ENCODE results near the gene RAB3GAP1. TPM values are rescaled to one million over a fixed set of nuclear protein-coding genes. Genes with fewer than 3 reads are reported as not detected.

The RAB3GAP1 gene
- total and polyA plus RNA-seq, 2 of the 4 experiments (the other 2 are of a cell fraction) = 21.2 to 65.8 TPM

GRCh38 chr2:135167273-135167672 lies 115.2 kb downstream of the RAB3GAP1 start:
- Histone ChIP-seq H3K36me3 (ENCODE audit: control insufficient read depth, insufficient read depth, low read length) (peaks cover 42% of the 10 kb centered on the region), H3K4ac (ENCODE audit: low read depth, low read length) (no peak overlapping the region), H2AK9ac (replicated peaks; ENCODE audit: low read depth, low read length, poor library complexity) (no peak overlapping the region), H3K4me1 (ENCODE audit: control insufficient read depth, insufficient read depth, low read length) (no peaks in the 10 kb centered on the region), H3K56ac (ENCODE audit: extremely low read depth, insufficient read depth, low read length) (no peak overlapping the region), H3K79me1 (ENCODE audit: low read depth in 1 of 2, low read length in 2 of 2) (peaks cover 4 to 9% of the 10 kb centered on the region in 2 experiments; a peak in 1 of 4 replicates), H2AFZ (replicated peaks; ENCODE audit: low read length, poor library complexity) (no peak overlapping the region), H2BK20ac (ENCODE audit: low read depth, low read length) (no peak overlapping the region), H2BK15ac (ENCODE audit: low read depth, low read length) (no peak overlapping the region), H3K27ac (ENCODE audit: insufficient read depth, low read length) (no peak overlapping the region), H2BK120ac (ENCODE audit: low read depth, low read length) (no peak overlapping the region), H3K18ac (ENCODE audit: low read depth, low read length) (no peak overlapping the region), H3K14ac (replicated peaks; ENCODE audit: low read depth, low read length) (no peak overlapping the region), H3K27me3 (ENCODE audit: control insufficient read depth, insufficient read depth, low read length) (no peaks in the 10 kb centered on the region), H3K9me1 (ENCODE audit: insufficient read depth, low read length) (peaks cover 3% of the 10 kb centered on the region; the same call in 1 of the 2 replicates), H2AK5ac (ENCODE audit: low read depth, low read length) (no peak overlapping the region), H3K4me3 (ENCODE audit: insufficient read depth, low read depth, low read length) (no peak overlapping the region), H3K9me3 (ENCODE audit: control insufficient read depth, insufficient read depth, low read length) (no peaks in the 10 kb centered on the region), H4K20me1 (ENCODE audit: insufficient read depth, low read length) (peaks cover 4% of the 10 kb centered on the region; the same call in 1 of the 2 replicates), H2BK5ac (ENCODE audit: low read depth, low read length, poor library complexity, severe bottlenecking) (no peak overlapping the region), H4K91ac (ENCODE audit: insufficient read depth, low read depth, low read length) (no peak overlapping the region), H3K23ac (ENCODE audit: low read depth, low read length) (no peak overlapping the region), H3K9ac (ENCODE audit: low read depth, low read length) (no peak overlapping the region), H3K4me2 (ENCODE audit: low read depth, low read length) (no peak overlapping the region), H4K8ac (ENCODE audit: low read depth in 2 of 2, low read length in 2 of 2) (no peak overlapping the region), H4K5ac (ENCODE audit: low read depth, low read length) (no peak overlapping the region)
- intact Hi-C loops (cut with micrococcal nuclease) = loop anchor here (10.0 kb wide), 1 partner anchor 538 kb away; no protein-coding TSS in a partner anchor
- ATAC-seq (ENCODE audit: low read depth) = no peak
- dilution Hi-C loops (cut with HindIII; ENCODE audit: low sequenced_read_pairs, unreplicated experiment) = no loop called here
- WGBS, 2 experiments (ENCODE audit: extremely low coverage in 2 of 2, insufficient read length in 1 of 2) = no CpG with 5 or more reads among the region's 1 CpG
- no peak for TF ChIP-seq CHD1 (IDR thresholded peaks at IDR 0.05; ENCODE audit: low read depth, low read length)
- no peak for TF ChIP-seq USF2 (IDR thresholded peaks at IDR 0.05; ENCODE audit: low read depth, low read length)
- TF ChIP-seq MXI1 (IDR thresholded peaks at IDR 0.05; ENCODE audit: borderline replicate concordance, low read depth, low read length) = no peak
- TF ChIP-seq MAFK (IDR thresholded peaks at IDR 0.05; ENCODE audit: low read depth, low read length) = no peak
- no peak for TF ChIP-seq SMC3 (IDR thresholded peaks at IDR 0.05; ENCODE audit: low read depth, low read length)
- TF ChIP-seq BHLHE40 (IDR thresholded peaks at IDR 0.05; ENCODE audit: low read depth, low read length) = no peak
- TF ChIP-seq RCOR1 (IDR thresholded peaks at IDR 0.05; ENCODE audit: insufficient replicate concordance, low read length) = no peak
- no peak for TF ChIP-seq CTCF (conservative IDR thresholded peaks at IDR 0.05; ENCODE audit: low read depth, low read length)
- no peak for TF ChIP-seq RFX5 (IDR thresholded peaks at IDR 0.05; ENCODE audit: low read depth, low read length)
- TF ChIP-seq RAD21 (IDR thresholded peaks at IDR 0.05; ENCODE audit: low read length) = no peak
- TF ChIP-seq CEBPB (IDR thresholded peaks at IDR 0.05; ENCODE audit: low read depth, low read length) = no peak
- TF ChIP-seq ELK1 (IDR thresholded peaks at IDR 0.05; ENCODE audit: borderline replicate concordance, low read depth, low read length) = no peak
- no peak for TF ChIP-seq FOS (IDR thresholded peaks at IDR 0.05; ENCODE audit: low read depth, low read length)
- TF ChIP-seq NFE2L2 (IDR thresholded peaks at IDR 0.05; ENCODE audit: low read depth, low read length) = no peak
- TF ChIP-seq MAZ (IDR thresholded peaks at IDR 0.05; ENCODE audit: borderline replicate concordance, low read depth, low read length) = no peak
- TF ChIP-seq POLR2A (IDR thresholded peaks at IDR 0.05; ENCODE audit: low read depth, low read length) = no peak
- POLR2A ChIA-PET (ENCODE audit: unreplicated experiment) = interaction anchor here (0.6 kb wide), 1 partner anchor 9 kb away, joined by 7 read pairs; no protein-coding TSS in a partner anchor
- CTCF ChIA-PET = interaction anchor here (0.6 kb wide), 1 partner anchor 145 kb away, joined by 5 read pairs; no protein-coding TSS in a partner anchor
- no TSS peak for BruUV-seq (replicated peaks)
- no peak for DNase-seq
- in situ Hi-C loops (cut with MboI; ENCODE audit: low sequenced_read_pairs) = no loop called here
